CD4-positive, alpha-beta T cell treated with Interleukin-17A for 4 hours (primary cell): ENCODE measurements around the gene PREX1.
"Not testable (repeated sequence)": the region's sequence is repeated elsewhere in the genome, so short reads cannot be mapped to it uniquely, and the experiment has no call there.

Experiments used
- DNase-seq: peaks from one replicate; pipeline ENCODE4 v3.0.0-alpha.2; 2020; ENCODE audit warnings: mixed read lengths

The PREX1 gene

GRCh38 chr20:48789781-48790472 lies 37.9 kb downstream of the PREX1 start:
- no peak for DNase-seq

- DNase-seq: no peak
Measured at GRCh38 chr20:48789185-48789668, 38.6 kb downstream of the PREX1 start.

- no peak for DNase-seq
Measured at GRCh38 chr20:48788486-48789072, 39.2 kb downstream of the PREX1 start.

- no peak for DNase-seq
Measured at GRCh38 chr20:48787861-48788375, 39.9 kb downstream of the PREX1 start.

GRCh38 chr20:48786951-48787705 lies 40.7 kb downstream of the PREX1 start:
- DNase-seq: no peak

- DNase-seq: no peak
Measured at GRCh38 chr20:48785801-48786200, 42.0 kb downstream of the PREX1 start.

GRCh38 chr20:48785256-48785655 lies 42.5 kb downstream of the PREX1 start:
- DNase-seq: no peak

- DNase-seq: no peak
Measured at GRCh38 chr20:48784273-48784641, 43.5 kb downstream of the PREX1 start.

GRCh38 chr20:48783533-48784272 lies 44.1 kb downstream of the PREX1 start:
- DNase-seq: no peak

- DNase-seq: no peak
Measured at GRCh38 chr20:48782901-48783308, 44.9 kb downstream of the PREX1 start.

- no peak for DNase-seq
Measured at GRCh38 chr20:48782053-48782452, 45.7 kb downstream of the PREX1 start.

GRCh38 chr20:48781634-48782033 lies 46.2 kb downstream of the PREX1 start:
- DNase-seq: no peak

GRCh38 chr20:48779435-48779834 lies 48.4 kb downstream of the PREX1 start:
- no peak for DNase-seq

GRCh38 chr20:48777821-48778220 lies 50.0 kb downstream of the PREX1 start:
- DNase-seq: no peak

- DNase-seq: no peak
Measured at GRCh38 chr20:48777005-48777404, 50.8 kb downstream of the PREX1 start.

GRCh38 chr20:48776306-48776705 lies 51.5 kb downstream of the PREX1 start:
- DNase-seq: no peak

- DNase-seq: not testable (repeated sequence)
Measured at GRCh38 chr20:48775545-48775944, 52.3 kb downstream of the PREX1 start.

GRCh38 chr20:48774696-48775095 lies 53.1 kb downstream of the PREX1 start:
- no peak for DNase-seq

GRCh38 chr20:48773837-48774418 lies 53.9 kb downstream of the PREX1 start:
- DNase-seq: no peak

- DNase-seq: no peak
Measured at GRCh38 chr20:48772183-48772976, 55.4 kb downstream of the PREX1 start.

- DNase-seq: no peak
Measured at GRCh38 chr20:48771542-48771941, 56.3 kb downstream of the PREX1 start.
